HG03521 (cell line): ENCODE results near the gene OR8B8.
"Not testable (repeated sequence)": the region's sequence is repeated elsewhere in the genome, so short reads cannot be mapped to it uniquely, and the experiment has no call there.

ENCODE experiments used
- ATAC-seq: cut with Tn5 transposase; IDR thresholded peaks from one replicate; pipeline ENCODE4 v1.9.1; 2021; ENCODE audit warnings: mild to moderate bottlenecking, moderate library complexity; ENCODE audit not compliant: unreplicated experiment

The OR8B8 gene, protein sequence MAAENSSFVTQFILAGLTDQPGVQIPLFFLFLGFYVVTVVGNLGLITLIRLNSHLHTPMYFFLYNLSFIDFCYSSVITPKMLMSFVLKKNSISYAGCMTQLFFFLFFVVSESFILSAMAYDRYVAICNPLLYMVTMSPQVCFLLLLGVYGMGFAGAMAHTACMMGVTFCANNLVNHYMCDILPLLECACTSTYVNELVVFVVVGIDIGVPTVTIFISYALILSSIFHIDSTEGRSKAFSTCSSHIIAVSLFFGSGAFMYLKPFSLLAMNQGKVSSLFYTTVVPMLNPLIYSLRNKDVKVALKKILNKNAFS

GRCh38 chr11:124445646-124446150 is at the start of gene OR8B8:
OR8B8 (minus strand) TSS chr11:124445696; CDS start chr11:124441085, 4,611 bp downstream.
- no peak for ATAC-seq

DNA sequence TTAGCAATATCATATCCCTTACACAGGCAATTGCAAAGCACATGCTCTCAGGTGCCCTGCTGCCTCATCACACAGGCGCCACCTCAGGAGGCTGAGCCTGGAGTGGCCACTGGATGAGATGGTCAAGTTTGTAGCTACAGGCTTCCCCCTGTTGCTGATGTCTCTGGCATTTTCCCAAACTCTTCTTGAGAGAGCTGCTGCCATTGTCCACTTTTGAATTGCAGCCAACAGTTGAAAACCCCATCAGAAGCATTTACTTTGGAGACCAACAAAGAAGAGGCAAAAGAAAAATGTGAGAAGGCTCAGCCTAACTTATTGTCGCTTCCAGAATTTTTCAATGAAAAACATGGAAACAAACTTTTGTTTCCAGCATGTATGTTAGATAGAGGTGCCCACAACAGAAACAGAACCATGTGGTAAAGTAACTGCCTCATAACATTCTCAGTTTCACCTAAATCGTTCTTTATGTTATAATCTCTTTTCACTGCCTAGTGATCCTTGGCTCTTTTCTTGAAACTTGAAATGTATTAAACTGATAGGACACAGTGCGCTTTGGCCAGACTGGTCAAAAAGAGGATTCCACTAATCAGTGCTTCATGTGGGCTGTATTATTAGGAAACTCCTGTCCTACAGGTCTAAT is 47.6 kb upstream of the OR8B8 start:
- ATAC-seq: no peak

DNA sequence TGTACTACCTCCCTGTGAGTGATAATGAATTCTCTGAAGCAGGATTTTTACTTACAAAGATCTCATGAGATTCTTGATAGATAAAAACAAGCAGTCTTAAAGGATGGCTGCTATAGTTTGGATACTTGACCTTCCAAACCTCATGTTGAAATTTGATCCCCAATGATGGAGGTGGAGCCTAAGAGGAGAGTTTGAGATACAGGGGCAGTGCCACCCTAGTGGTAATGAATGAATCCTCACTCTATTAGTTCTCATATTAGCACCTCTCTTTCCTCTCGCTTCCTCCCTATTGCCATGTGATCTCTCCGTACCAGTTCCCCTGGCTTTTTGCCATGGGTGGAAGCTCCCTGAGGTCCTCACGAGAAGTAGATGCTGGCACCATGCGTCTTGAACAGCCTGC is 37.9 kb upstream of the OR8B8 start:
- ATAC-seq: no peak

GRCh38 chr11:124482362-124483147 is 37.1 kb upstream of the OR8B8 start:
- no peak for ATAC-seq

DNA sequence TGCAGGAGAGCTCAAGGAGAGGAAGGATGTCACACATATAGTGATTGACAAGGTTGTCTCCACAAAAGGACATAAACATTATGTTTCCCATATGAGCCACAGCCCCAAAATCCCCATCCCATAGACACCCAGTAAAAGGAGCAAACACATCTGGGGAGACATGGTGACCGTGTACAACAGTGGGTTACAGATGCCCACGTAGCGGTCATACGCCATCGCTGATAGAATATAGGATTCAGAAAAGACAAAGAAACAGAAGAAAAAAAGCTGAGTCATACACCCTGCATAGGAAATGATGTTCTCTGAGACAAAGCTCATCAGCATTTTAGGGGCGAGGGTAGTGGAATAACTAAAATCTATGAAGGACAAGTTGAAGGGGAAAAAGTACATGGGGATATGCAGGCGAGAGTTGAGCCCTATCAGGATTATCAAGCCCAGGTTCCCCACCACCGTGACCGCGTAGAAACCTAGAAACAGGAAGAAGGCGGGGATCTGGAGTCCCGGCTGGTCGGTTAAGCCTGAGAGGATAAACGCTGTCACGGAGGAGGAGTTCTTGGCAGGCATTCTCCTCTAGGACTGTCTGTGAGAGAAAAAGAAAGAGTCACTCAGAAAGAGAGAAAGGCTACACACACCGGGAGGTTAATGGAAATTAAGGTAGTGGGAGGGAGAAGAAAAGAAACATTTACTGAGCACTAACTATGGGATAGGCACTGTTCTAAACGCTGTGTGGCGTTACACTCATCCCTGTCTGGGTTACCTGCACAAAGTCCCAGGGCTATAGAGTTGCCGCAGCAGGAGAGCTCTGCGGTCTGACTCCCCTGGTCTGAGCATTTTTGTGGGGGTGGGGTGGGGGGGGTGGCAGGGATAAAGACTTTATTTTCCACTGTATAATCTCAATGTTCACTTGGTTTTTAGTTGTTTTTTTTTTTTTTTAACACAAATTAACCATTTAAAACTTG is 36.1 kb upstream of the OR8B8 start:
- no peak for ATAC-seq

DNA sequence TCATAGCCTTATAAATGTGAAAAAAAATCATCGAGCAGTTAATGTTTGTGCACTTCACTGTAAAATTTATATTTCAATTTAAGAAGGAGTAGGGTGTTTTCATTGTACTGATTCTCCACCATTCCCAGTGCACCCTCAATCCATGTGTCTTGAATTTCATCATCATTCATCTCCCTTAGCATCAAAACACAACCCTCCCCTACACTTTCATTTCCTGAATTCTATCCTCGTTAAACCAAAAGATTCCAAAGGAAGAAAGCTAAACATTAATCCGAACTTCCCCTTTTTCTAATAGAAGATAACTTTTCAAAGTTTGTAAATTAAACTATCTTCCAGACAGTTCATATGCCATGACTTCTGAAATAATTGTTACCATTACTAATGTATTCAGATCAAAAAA is 34.1 kb upstream of the OR8B8 start:
- ATAC-seq: no peak

DNA sequence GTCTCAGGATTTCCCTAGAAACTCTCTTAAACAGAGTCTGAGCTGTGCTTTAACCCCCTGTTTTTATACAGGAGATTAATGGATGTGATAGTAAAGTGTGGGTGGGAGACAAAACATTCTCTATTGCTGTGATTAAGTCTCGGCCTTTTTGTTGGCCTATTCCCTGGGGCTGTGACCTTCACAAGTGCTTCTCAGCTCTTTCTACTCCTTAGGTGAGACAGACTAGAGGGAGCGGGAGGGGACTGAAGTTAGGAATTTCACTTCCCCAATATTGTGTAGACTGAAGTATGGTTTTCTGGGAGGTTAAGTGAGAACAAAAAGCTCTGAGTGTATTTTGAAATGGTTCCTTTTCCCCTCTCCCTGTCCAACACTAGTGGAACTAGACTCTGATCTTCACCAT is 29.8 kb upstream of the OR8B8 start:
- ATAC-seq: no peak

- ATAC-seq: no peak
Measured at GRCh38 chr11:124474779-124475178, 29.3 kb upstream of the OR8B8 start.

DNA sequence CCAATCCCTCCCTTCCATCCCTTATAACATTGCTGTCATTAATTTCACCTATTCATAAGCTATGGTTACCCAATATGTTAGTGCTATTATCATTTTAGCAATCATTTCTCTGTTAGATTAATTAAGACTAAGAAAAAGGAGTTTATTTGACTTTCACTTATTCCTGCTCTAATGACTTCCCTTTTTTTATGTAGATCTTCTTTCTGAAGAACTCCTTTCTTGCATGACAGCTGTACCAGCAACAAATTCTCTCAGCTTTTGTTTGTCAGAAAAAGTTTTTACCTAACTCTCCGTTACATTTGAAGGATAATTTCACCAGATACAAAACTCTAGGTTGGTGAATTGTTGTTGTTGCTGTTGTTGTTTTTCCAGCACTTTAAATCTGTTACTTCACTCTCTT is 28.6 kb upstream of the OR8B8 start:
- no peak for ATAC-seq

DNA sequence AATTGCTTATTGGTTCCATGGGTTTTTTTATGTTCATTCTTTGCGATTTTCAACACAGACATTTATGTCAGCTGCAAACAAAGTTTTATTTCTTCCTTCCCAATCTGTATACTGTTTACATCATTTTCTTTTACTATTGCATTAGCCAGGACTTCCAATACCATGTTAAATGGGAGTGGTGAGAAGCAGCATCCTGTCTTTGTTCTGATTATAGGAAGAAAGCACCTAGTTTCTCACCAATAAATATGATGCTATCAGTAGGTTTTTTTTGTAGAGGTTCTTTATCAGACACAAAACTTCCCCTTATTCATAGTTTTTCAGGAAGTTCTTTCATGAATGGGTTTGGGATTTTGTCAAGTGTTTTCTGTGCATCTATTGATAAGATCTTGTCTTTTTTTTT is 28.0 kb upstream of the OR8B8 start:
- ATAC-seq: no peak

GRCh38 chr11:124470561-124471227 is 25.2 kb upstream of the OR8B8 start:
- ATAC-seq: no peak

DNA sequence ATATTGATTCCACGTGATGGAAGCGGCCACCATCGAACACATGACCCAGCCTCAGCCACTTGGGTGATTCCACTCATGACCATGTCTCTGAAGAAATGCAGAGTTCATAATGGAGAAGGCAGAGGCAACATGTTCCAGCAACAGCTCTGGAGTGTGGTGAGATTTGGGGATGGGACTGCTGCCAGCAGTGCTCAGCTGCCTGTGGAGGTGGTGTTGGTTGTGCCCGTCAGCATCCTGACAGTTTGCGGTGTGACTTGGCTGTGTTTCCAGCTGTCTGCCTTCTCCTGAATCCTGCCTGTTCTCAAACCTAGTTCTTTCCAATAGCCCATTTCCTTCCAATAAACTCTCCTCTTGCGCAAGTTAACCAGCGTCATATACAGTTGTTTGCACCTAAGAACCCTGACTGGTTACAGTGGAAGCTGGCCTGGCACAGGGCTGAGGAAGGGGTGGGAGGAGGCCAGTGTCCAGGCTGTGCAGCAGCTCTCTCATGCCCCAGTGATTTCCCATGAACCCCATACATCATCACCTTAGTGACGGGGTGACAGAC is 22.0 kb upstream of the OR8B8 start:
- no peak for ATAC-seq

DNA sequence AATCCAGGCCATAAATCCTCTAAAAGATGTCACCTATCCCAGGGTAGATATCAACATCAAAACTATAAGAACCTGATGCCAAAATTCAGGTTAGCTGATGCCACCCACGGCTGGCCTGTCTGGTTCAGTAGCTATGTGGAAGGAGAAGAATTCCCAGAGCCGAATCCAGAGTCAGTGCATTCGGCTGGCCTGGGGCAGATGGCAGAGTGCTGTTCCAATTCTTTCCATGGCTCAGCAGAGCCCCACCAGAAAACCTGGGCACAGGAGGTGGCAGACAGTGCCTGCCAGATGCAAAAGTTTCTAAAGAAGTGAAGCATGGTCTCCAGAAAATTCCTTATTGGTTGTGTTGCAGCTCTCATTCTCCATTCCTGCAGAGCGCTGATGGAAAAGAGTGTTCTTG is 19.9 kb upstream of the OR8B8 start:
- ATAC-seq: no peak

DNA sequence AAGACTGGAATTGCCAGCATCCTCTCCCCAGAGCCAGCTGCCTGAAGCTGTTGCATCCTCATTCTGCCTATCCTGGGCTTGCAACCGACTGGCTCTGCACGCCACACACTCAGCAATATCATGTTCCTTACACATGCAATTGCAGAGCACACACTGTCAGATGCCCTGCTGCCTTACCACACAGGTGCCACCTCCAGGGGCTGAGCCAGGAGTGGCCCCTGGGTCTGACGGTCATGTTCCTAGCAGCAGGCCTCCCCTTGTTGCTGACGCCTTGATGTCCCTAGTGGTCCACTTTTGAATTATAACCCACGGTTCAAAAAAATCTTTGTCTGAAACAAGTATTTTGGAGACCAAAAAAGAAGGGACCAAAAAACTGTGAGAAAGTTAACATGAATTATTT is 18.5 kb upstream of the OR8B8 start:
- ATAC-seq: no peak

- no peak for ATAC-seq
Measured at GRCh38 chr11:124463324-124463723, 17.8 kb upstream of the OR8B8 start.

DNA sequence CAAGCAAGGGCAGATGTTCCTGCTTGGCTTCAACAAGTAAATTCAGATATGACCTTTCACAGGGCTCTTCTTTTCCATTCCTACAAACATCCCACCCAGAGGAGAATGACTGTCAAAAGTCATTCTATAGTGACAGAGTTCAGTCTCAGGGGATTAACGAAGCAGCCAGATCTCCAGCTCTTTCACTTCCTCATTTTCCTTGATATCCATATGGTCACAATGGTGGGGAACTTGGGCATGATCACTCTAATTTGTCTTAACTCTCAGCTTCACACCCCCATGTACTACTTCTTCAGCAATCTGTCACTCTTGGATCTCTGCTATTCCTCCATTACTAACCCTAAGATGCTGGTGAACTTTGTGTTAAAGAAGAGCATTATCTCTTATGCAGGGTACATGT is 15.0 kb upstream of the OR8B8 start:
- no peak for ATAC-seq

GRCh38 chr11:124459379-124459778 is 13.9 kb upstream of the OR8B8 start:
- not testable (repeated sequence) for ATAC-seq

DNA sequence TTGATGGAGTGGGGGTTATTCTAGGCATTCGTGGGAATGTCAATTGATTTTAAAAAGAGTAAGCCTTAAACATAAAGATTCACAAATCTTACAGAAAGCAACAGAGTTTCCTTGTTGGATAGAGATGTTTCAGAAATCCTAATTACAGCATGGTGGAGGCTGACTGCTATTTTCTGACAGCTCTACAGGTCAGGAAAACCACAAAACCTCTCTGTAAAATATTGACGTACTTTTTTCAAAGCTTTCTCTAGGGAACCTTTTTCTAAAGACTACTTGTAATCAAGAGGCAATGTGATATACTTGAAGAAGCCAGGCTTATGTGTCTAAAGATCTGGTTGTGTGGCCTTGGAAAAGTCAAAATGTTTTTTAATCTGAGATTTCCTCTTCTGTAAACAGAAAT is 9.1 kb upstream of the OR8B8 start:
- no peak for ATAC-seq

GRCh38 chr11:124446916-124447315 is 1.4 kb upstream of the OR8B8 start:
- ATAC-seq: no peak

DNA sequence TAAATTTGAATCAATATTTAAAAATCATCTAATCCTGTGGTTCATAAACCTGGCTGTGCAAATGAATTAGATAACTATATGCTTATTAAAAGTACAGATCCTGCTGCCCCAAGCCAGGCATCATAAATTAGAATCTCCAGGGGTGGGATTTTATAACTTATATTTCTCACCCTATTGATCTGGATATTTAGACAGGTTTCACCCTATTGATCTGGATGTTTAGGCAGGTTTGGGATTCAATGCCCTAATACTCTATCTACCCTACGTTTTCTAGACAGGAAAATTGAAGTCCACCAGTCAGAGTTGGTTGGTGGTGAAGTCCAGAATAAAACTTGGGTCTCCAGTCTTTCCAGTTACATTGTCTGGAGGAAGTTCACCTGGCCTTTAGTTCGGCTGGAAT is 2.6 kb downstream of the OR8B8 start:
- ATAC-seq: no peak
